IgD-negative memory B cell (primary cell): ENCODE data around the gene RNASEH2B. TPM values are rescaled to one million over a fixed set of nuclear protein-coding genes. Genes with fewer than 3 reads are reported as not detected.
A peak's percentile ranks its signal among the peaks of the same experiment; 100 is the strongest.

Source experiments
- H3K27ac Mint-ChIP-seq, 3 donors: one replicate each; pipeline ENCODE4 v1.8.0; 2020 to 2022; ENCODE audit warnings: mild to moderate bottlenecking in 3 of 3, mixed read lengths in 3 of 3, moderate library complexity in 1 of 3
- H3K27me3 Mint-ChIP-seq: one replicate; pipeline ENCODE4 v1.8.0; 2021; ENCODE audit warnings: mixed read lengths
- H3K36me3 Mint-ChIP-seq: one replicate; pipeline ENCODE4 v1.8.0; 2020; ENCODE audit warnings: mild to moderate bottlenecking, mixed read lengths
- H3K4me1 Mint-ChIP-seq, 3 donors: one replicate each; pipeline ENCODE4 v1.8.0; 2020 to 2022; ENCODE audit warnings: mixed read lengths in 3 of 3, mild to moderate bottlenecking in 1 of 3
- H3K4me3 Mint-ChIP-seq, 4 donors: one replicate each; pipeline ENCODE4 v1.8.0; 2020 to 2022; ENCODE audit warnings: mild to moderate bottlenecking in 4 of 4, mixed read lengths in 4 of 4, moderate library complexity in 3 of 4
- H3K9me3 Mint-ChIP-seq, 3 donors: one replicate each; pipeline ENCODE4 v1.8.0; 2020 to 2021; ENCODE audit warnings: mixed read lengths in 3 of 3, mild to moderate bottlenecking in 1 of 3
- polyA plus RNA-seq: library from polyadenylated mRNA; unstranded; fragments of 300-500 nt; fragmentation: Illumina TruSeq; gene quantifications from one replicate; pipeline ENCODE4 v1.2.3, GENCODE V29; 2021

Gene RNASEH2B
- polyA plus RNA-seq, 1 donor from 2014 or later = 189 TPM

GRCh38 chr13:50989476-50989875, 79.9 kb downstream of the RNASEH2B start:
- no peaks in the 10 kb centered on the region for H3K36me3 Mint-ChIP-seq
- no peaks in the 10 kb centered on the region for H3K9me3 Mint-ChIP-seq
- peaks cover 10 to 20% (median 19%) of the 10 kb centered on the region in 3 donors for H3K4me1 Mint-ChIP-seq
- H3K27me3 Mint-ChIP-seq = no peaks in the 10 kb centered on the region
- H3K4me3 Mint-ChIP-seq = no peak overlapping the region
- no peak overlapping the region for H3K27ac Mint-ChIP-seq

- H3K9me3 Mint-ChIP-seq = no peaks in the 10 kb centered on the region
- H3K27ac Mint-ChIP-seq = peak overlapping the region in 1 of 3 donors; percentile 54
- H3K4me1 Mint-ChIP-seq = peaks cover 10 to 20% (median 19%) of the 10 kb centered on the region in 3 donors
- H3K36me3 Mint-ChIP-seq = no peaks in the 10 kb centered on the region
- H3K4me3 Mint-ChIP-seq = peak overlapping the region in 1 of 4 donors; percentile 39
- H3K27me3 Mint-ChIP-seq = no peaks in the 10 kb centered on the region
Observed at GRCh38 chr13:50990065-50990817, 80.7 kb downstream of the RNASEH2B start.

- Mint-ChIP-seq H3K36me3 (no peaks in the 10 kb centered on the region), H3K4me3 (peak overlapping the region in 2 of 4 donors; percentile 39), H3K27me3 (no peaks in the 10 kb centered on the region), H3K27ac (peak overlapping the region in 2 of 3 donors; percentile 16 to 86), H3K9me3 (no peaks in the 10 kb centered on the region), H3K4me1 (peaks cover 10 to 20% (median 19%) of the 10 kb centered on the region in 3 donors)
Observed at GRCh38 chr13:50990818-50991506, 81.4 kb downstream of the RNASEH2B start.

- peak overlapping the region in 2 of 4 donors; percentile 30 to 65 for H3K4me3 Mint-ChIP-seq
- H3K36me3 Mint-ChIP-seq = no peaks in the 10 kb centered on the region
- no peaks in the 10 kb centered on the region for H3K9me3 Mint-ChIP-seq
- H3K27me3 Mint-ChIP-seq = no peaks in the 10 kb centered on the region
- peak overlapping the region in 2 of 3 donors; percentile 47 to 86 for H3K27ac Mint-ChIP-seq
- H3K4me1 Mint-ChIP-seq = peaks cover 10 to 20% (median 19%) of the 10 kb centered on the region in 3 donors
Observed at GRCh38 chr13:50991579-50992521, 82.3 kb downstream of the RNASEH2B start.

- H3K4me1 Mint-ChIP-seq = peaks cover 10 to 20% (median 19%) of the 10 kb centered on the region in 3 donors
- no peak overlapping the region for H3K4me3 Mint-ChIP-seq
- H3K27ac Mint-ChIP-seq = no peak overlapping the region
- H3K36me3 Mint-ChIP-seq = no peaks in the 10 kb centered on the region
- no peaks in the 10 kb centered on the region for H3K9me3 Mint-ChIP-seq
- H3K27me3 Mint-ChIP-seq = no peaks in the 10 kb centered on the region
Observed at GRCh38 chr13:50993371-50993770, 83.8 kb downstream of the RNASEH2B start.

- no peaks in the 10 kb centered on the region for H3K36me3 Mint-ChIP-seq
- H3K9me3 Mint-ChIP-seq = no peaks in the 10 kb centered on the region
- H3K27me3 Mint-ChIP-seq = no peaks in the 10 kb centered on the region
- no peak overlapping the region for H3K27ac Mint-ChIP-seq
- H3K4me1 Mint-ChIP-seq = peaks cover 10 to 20% (median 18%) of the 10 kb centered on the region in 3 donors
- H3K4me3 Mint-ChIP-seq = no peak overlapping the region
Observed at GRCh38 chr13:50993934-50994333, 84.3 kb downstream of the RNASEH2B start.

- Mint-ChIP-seq H3K27me3 (no peaks in the 10 kb centered on the region), H3K27ac (no peak overlapping the region), H3K9me3 (no peaks in the 10 kb centered on the region), H3K4me1 (peaks cover 10 to 20% (median 18%) of the 10 kb centered on the region in 3 donors), H3K36me3 (no peaks in the 10 kb centered on the region), H3K4me3 (peak overlapping the region in 1 of 4 donors; percentile 60)
Observed at GRCh38 chr13:50994651-50995050, 85.1 kb downstream of the RNASEH2B start.

GRCh38 chr13:50995854-50996253, 86.3 kb downstream of the RNASEH2B start:
- Mint-ChIP-seq H3K4me3 (no peak overlapping the region), H3K4me1 (peaks cover 10 to 17% (median 14%) of the 10 kb centered on the region in 3 donors), H3K27ac (no peak overlapping the region), H3K36me3 (peaks cover 1% of the 10 kb centered on the region), H3K27me3 (peaks cover 3% of the 10 kb centered on the region), H3K9me3 (no peaks in the 10 kb centered on the region)

- Mint-ChIP-seq H3K27ac (no peak overlapping the region), H3K4me3 (no peak overlapping the region), H3K4me1 (no peaks in the 10 kb centered on the region), H3K9me3 (no peaks in the 10 kb centered on the region), H3K27me3 (peaks cover 3% of the 10 kb centered on the region), H3K36me3 (peaks cover 1% of the 10 kb centered on the region)
Observed at GRCh38 chr13:50998326-50998725, 88.7 kb downstream of the RNASEH2B start.

- Mint-ChIP-seq H3K9me3 (peaks cover 0 to 3% (median 0%) of the 10 kb centered on the region in 3 donors), H3K27ac (no peak overlapping the region), H3K36me3 (peaks cover 1% of the 10 kb centered on the region), H3K4me3 (no peak overlapping the region), H3K27me3 (peaks cover 12% of the 10 kb centered on the region), H3K4me1 (no peaks in the 10 kb centered on the region)
Observed at GRCh38 chr13:50999641-51000040, 90.0 kb downstream of the RNASEH2B start.

GRCh38 chr13:51000061-51000460, 90.5 kb downstream of the RNASEH2B start:
- Mint-ChIP-seq H3K36me3 (peaks cover 1% of the 10 kb centered on the region), H3K4me3 (no peak overlapping the region), H3K27ac (no peak overlapping the region), H3K4me1 (no peaks in the 10 kb centered on the region), H3K27me3 (peaks cover 13% of the 10 kb centered on the region), H3K9me3 (peaks cover 0 to 3% (median 0%) of the 10 kb centered on the region in 3 donors)

- no peak overlapping the region for H3K27ac Mint-ChIP-seq
- no peak overlapping the region for H3K4me3 Mint-ChIP-seq
- H3K9me3 Mint-ChIP-seq = peaks cover 0 to 3% (median 0%) of the 10 kb centered on the region in 3 donors
- H3K36me3 Mint-ChIP-seq = peaks cover 1% of the 10 kb centered on the region
- no peaks in the 10 kb centered on the region for H3K4me1 Mint-ChIP-seq
- H3K27me3 Mint-ChIP-seq = peaks cover 13% of the 10 kb centered on the region
Observed at GRCh38 chr13:51000571-51001260, 91.1 kb downstream of the RNASEH2B start.

GRCh38 chr13:51001335-51001734, 91.7 kb downstream of the RNASEH2B start:
- Mint-ChIP-seq H3K9me3 (peaks cover 0 to 3% (median 0%) of the 10 kb centered on the region in 3 donors), H3K4me1 (no peaks in the 10 kb centered on the region), H3K4me3 (no peak overlapping the region), H3K36me3 (peaks cover 1% of the 10 kb centered on the region), H3K27ac (no peak overlapping the region), H3K27me3 (peaks cover 14% of the 10 kb centered on the region)

- peaks cover 1% of the 10 kb centered on the region for H3K36me3 Mint-ChIP-seq
- H3K4me3 Mint-ChIP-seq = no peak overlapping the region
Observed at GRCh38 chr13:51002736-51003135, 93.1 kb downstream of the RNASEH2B start.

More at GRCh38 chr13:51002736-51003135, 93.1 kb downstream of the RNASEH2B start:
- H3K27ac Mint-ChIP-seq = peak overlapping the region in 1 of 3 donors; percentile 55
- peaks cover 0 to 3% (median 0%) of the 10 kb centered on the region in 3 donors for H3K9me3 Mint-ChIP-seq
- no peaks in the 10 kb centered on the region for H3K4me1 Mint-ChIP-seq
- H3K27me3 Mint-ChIP-seq = peaks cover 18% of the 10 kb centered on the region
